ENCODE data around the gene OLFML3. TPM values are rescaled to one million over a fixed set of nuclear protein-coding genes. Genes with fewer than 3 reads are reported as not detected.

The OLFML3 gene
- total and polyA plus RNA-seq, 2 of the 13 experiments (the other 11 are each of a cell fraction or from before 2014, with no cell fraction given): 2.0 to 5.1 TPM

GRCh38 chr1:113981962-113982931 is 3.0 kb downstream of the OLFML3 start (continued):
- TF ChIP-seq PREB (CRISPR knock-in tag; IDR thresholded peaks at IDR 0.05) (no peak), ETV6 (CRISPR knock-in tag; conservative IDR thresholded peaks at IDR 0.05) (no peak), SNAPC2 (CRISPR knock-in tag; IDR thresholded peaks at IDR 0.05) (no peak), RELA (CRISPR knock-in tag; IDR thresholded peaks at IDR 0.05) (no peak), GATAD2A (CRISPR knock-in tag; IDR thresholded peaks at IDR 0.05) (peak; percentile 75), ZBTB49 (CRISPR knock-in tag; IDR thresholded peaks at IDR 0.05; ENCODE audit: borderline replicate concordance) (no peak), HMG20B (CRISPR knock-in tag; conservative IDR thresholded peaks at IDR 0.05) (peak; percentile 86), MED1 (CRISPR knock-in tag; IDR thresholded peaks at IDR 0.05) (no peak), KAT8 (CRISPR knock-in tag; IDR thresholded peaks at IDR 0.05) (no peak), ARID2 (CRISPR knock-in tag; IDR thresholded peaks at IDR 0.05; ENCODE audit: borderline replicate concordance) (no peak), REST (IDR thresholded peaks at IDR 0.05; ENCODE audit: borderline replicate concordance in 1 of 2, low read depth in 1 of 2, low read length in 2 of 2) (no peak), ZNF691 (CRISPR knock-in tag; IDR thresholded peaks at IDR 0.05; ENCODE audit: borderline replicate concordance, low read depth) (0 out of 2 replicates have a peak, but pooled peaks have one; percentile 31), SP5 (CRISPR knock-in tag; IDR thresholded peaks at IDR 0.05; ENCODE audit: borderline replicate concordance, low read depth) (peak; percentile 66), ZNF382 (CRISPR knock-in tag; IDR thresholded peaks at IDR 0.05; ENCODE audit: borderline replicate concordance) (no peak), ATM (IDR thresholded peaks at IDR 0.05; ENCODE audit: borderline replicate concordance) (no peak), EED (CRISPR knock-in tag; IDR thresholded peaks at IDR 0.05) (no peak), ZSCAN25 (CRISPR knock-in tag; IDR thresholded peaks at IDR 0.05) (no peak), MXD1 (CRISPR knock-in tag; IDR thresholded peaks at IDR 0.05) (no peak), TRIM22 (IDR thresholded peaks at IDR 0.05) (no peak)

Data from HepG2 (cell line).